Muscle of leg (tissue), 11 donors: ENCODE data around the gene CRB2. TPM values are rescaled to one million over a fixed set of nuclear protein-coding genes. Genes with fewer than 3 reads are reported as not detected.

ENCODE experiments used
- DNase-seq: peaks from one replicate; pipeline ENCODE4 v3.0.0; 2013
- H3K27ac ChIP-seq: one replicate; pipeline ENCODE4 v1.5.1; 2013; ENCODE audit warnings: mild to moderate bottlenecking, low read length, control low read depth
- H3K27me3 ChIP-seq: one replicate; pipeline ENCODE4 v1.6.1; 2013; ENCODE audit warnings: low read length; ENCODE audit not compliant: control insufficient read depth, insufficient read depth
- H3K36me3 ChIP-seq: one replicate; pipeline ENCODE4 v1.6.1; 2013; ENCODE audit warnings: low read length; ENCODE audit not compliant: control insufficient read depth, insufficient read depth
- H3K4me1 ChIP-seq: one replicate; pipeline ENCODE4 v1.6.1; 2013; ENCODE audit warnings: low read length; ENCODE audit not compliant: control insufficient read depth, insufficient read depth
- H3K4me3 ChIP-seq: one replicate; pipeline ENCODE4 v1.5.1; 2013; ENCODE audit warnings: low read length, control low read depth
- H3K9me3 ChIP-seq: replicated peaks from 2 replicates; pipeline ENCODE4 v1.6.1; 2013; ENCODE audit warnings: low read depth, low read length; ENCODE audit not compliant: control insufficient read depth
- WGBS: methylation state at CpG from one replicate; pipeline ENCODE4 v1.1.5; 2013; ENCODE audit warnings: missing lambda C conversion rate; ENCODE audit not compliant: insufficient coverage; 5-methylcytosine and 5-hydroxymethylcytosine counted together
- polyA plus RNA-seq, 8 donors: library from polyadenylated mRNA; unstranded; fragments of 120-200 nt; gene quantifications; one replicate each; pipeline versions ENCODE4 v1.2.1 to v1.2.3, GENCODE V29; 2013; ENCODE audit warnings: inconsistent platforms in 1 of 8, low replicate concordance in 1 of 8; ENCODE audit not compliant: insufficient read length in 8 of 8, insufficient read depth in 1 of 8
- total RNA-seq: library from RNA; stranded (reverse); fragments of 120-200 nt; gene quantifications from one replicate; pipeline ENCODE4 v1.2.4, GENCODE V29; 2013

The CRB2 gene
- total and polyA plus RNA-seq, 9 donors = 0.04 to 0.22 (median 0.15) TPM

DNA sequence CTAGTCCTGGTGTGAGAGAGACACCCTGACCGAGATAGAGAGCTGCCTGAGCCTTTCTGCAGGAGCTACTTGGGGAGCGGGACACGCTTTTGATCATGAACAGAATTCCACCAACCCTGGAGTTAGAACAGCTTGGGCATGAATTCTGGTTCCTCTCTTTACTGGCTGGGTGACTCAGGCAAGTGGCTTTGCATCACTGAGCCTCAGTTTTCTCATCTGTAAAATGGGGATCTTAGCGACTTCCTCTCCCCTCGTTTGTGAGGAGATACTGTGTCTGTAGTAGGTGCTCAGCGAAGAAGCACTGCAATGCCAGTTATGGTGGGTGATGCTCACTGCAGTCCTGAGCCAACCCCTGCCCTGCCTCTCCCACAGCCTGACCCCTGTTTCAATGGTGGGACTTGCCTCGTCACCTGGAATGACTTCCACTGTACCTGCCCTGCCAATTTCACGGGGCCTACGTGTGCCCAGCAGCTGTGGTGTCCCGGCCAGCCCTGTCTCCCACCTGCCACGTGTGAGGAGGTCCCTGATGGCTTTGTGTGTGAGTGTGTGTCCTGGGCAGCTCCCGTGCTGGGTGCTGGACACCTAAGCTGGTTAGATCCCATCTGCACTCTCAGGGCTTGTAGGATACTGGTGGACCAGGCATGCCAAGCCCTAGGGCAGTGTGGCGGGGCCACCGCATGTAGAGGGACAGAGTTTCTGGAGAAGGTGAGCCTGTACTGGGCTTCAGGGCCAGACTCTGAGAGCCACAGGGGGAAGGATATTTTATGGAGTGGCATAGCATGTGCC lies 16.0 kb downstream of the CRB2 start:
- peaks cover 30% of the 10 kb centered on the region for H3K4me1 ChIP-seq
- no peaks in the 10 kb centered on the region for H3K9me3 ChIP-seq
- no peak overlapping the region for H3K27ac ChIP-seq
- H3K36me3 ChIP-seq = no peaks in the 10 kb centered on the region
- WGBS = 88% methylated on average over 5 of the region's 14 CpGs
- H3K27me3 ChIP-seq = peaks cover 68% of the 10 kb centered on the region
- no peak overlapping the region for H3K4me3 ChIP-seq
- no peak for DNase-seq

DNA sequence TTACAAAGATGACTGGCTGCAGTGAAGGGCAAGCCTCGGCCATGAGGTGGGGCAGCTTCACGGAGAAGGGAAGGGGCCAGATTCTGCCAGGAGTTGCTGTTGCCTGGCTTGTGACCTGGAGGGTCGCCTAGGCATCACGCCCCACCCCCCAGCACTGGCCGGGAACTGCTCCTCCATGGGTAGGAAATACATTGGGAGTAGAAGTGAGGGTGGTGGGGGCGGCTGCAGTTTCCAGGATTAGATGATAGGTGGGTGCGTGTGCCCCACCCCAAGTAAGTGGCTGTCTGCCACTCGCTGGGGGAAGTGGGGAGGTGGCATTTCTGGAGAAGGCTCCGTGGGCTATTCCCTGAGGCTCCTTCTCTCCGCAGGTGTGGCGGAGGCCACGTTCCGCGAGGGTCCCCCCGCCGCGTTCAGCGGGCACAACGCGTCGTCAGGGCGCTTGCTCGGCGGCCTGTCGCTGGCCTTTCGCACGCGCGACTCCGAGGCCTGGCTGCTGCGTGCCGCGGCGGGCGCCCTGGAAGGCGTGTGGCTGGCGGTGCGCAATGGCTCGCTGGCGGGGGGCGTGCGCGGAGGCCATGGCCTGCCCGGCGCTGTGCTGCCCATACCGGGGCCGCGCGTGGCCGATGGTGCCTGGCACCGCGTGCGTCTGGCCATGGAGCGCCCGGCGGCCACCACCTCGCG lies 16.9 kb downstream of the CRB2 start:
- WGBS = 22% methylated on average over 53 of the region's 58 CpGs
- Histone ChIP-seq H3K4me3 (no peak overlapping the region), H3K27me3 (peaks cover 69% of the 10 kb centered on the region), H3K9me3 (no peaks in the 10 kb centered on the region), H3K27ac (no peak overlapping the region), H3K4me1 (peaks cover 29% of the 10 kb centered on the region), H3K36me3 (no peaks in the 10 kb centered on the region)
- DNase-seq = no peak

DNA sequence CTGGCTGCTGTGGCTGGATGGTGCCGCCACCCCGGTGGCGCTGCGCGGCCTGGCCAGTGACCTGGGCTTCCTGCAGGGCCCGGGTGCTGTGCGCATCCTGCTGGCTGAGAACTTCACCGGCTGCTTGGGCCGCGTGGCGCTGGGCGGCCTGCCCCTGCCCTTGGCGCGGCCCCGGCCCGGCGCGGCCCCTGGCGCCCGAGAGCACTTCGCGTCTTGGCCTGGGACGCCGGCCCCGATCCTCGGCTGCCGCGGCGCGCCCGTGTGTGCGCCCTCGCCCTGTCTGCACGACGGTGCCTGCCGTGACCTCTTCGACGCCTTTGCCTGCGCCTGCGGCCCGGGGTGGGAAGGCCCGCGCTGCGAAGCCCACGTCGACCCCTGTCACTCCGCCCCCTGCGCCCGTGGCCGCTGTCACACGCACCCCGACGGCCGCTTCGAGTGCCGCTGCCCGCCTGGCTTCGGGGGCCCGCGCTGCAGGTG lies 17.5 kb downstream of the CRB2 start:
- Histone ChIP-seq H3K27me3 (peaks cover 66% of the 10 kb centered on the region), H3K27ac (no peak overlapping the region), H3K4me1 (peaks cover 24% of the 10 kb centered on the region), H3K9me3 (no peaks in the 10 kb centered on the region), H3K4me3 (no peak overlapping the region), H3K36me3 (no peaks in the 10 kb centered on the region)
- DNase-seq = no peak
- 11% methylated on average over 46 of the region's 60 CpGs for whole genome bisulfite sequencing

DNA sequence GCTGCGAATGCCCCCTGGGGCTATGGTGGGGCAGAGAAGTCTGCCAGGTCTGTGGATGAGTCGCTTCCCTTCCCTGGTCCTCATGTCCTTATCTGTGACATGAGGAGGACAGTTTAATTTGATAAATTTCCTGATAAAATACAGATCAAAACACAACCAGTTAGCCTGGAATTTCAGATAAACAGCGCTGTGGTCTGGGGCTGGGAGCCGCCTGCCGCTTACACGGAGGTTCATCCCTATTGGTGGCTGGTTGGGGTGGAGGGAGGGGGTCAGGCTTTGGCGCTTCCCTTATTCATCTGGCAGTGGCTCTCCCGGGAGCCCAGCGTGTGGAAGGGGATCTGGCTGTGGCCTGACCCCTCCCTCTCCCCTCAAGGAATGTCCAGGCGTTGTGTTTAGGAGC lies 17.9 kb downstream of the CRB2 start:
- H3K4me3 ChIP-seq = no peak overlapping the region
- peak; percentile 45 for DNase-seq
- peaks cover 66% of the 10 kb centered on the region for H3K27me3 ChIP-seq
- H3K4me1 ChIP-seq = peaks cover 22% of the 10 kb centered on the region
- WGBS = 0% methylated on average over 7 of the region's 10 CpGs
- no peak overlapping the region for H3K27ac ChIP-seq
- no peaks in the 10 kb centered on the region for H3K9me3 ChIP-seq
- H3K36me3 ChIP-seq = no peaks in the 10 kb centered on the region

DNA sequence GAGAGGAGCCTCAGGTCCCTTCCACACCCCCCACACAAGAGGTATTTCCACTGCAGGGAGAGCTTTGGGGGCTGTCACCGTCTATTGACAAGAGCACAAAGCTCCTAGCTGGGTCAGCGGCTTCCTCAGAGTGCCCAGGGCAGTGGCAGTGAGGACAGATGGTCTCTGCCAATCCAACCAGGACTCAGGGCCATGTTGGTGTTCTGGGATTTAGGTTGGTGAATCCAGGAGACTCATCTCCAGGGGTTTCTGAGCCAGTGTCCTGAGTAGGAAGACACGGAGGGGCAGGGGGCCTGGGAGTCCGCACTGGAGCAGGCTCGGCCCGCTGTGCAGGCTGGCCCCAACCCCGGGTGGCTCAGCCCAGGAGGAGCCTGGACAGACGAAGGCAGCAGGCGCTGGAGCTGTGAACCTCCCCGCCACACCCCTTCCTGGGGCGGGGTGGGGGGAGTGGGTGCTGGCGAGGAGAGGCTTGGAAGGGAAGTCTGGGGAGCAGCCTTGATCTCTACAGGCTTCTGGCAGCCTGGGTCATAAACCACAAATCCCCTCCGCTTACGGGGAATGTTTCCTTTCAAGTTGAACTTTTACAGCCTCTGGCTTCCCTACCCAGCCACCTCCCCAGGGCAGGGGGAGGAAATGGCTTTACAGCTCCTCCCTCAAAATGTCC lies 19.6 kb downstream of the CRB2 start:
- H3K4me3 ChIP-seq = no peak overlapping the region
- peaks cover 2% of the 10 kb centered on the region for H3K36me3 ChIP-seq
- peaks cover 24% of the 10 kb centered on the region for H3K4me1 ChIP-seq
- no peak overlapping the region for H3K27ac ChIP-seq
- peak; percentile 44 for DNase-seq
- H3K27me3 ChIP-seq = peaks cover 56% of the 10 kb centered on the region
- WGBS = 6% methylated on average over 5 of the region's 14 CpGs
- no peaks in the 10 kb centered on the region for H3K9me3 ChIP-seq

DNA sequence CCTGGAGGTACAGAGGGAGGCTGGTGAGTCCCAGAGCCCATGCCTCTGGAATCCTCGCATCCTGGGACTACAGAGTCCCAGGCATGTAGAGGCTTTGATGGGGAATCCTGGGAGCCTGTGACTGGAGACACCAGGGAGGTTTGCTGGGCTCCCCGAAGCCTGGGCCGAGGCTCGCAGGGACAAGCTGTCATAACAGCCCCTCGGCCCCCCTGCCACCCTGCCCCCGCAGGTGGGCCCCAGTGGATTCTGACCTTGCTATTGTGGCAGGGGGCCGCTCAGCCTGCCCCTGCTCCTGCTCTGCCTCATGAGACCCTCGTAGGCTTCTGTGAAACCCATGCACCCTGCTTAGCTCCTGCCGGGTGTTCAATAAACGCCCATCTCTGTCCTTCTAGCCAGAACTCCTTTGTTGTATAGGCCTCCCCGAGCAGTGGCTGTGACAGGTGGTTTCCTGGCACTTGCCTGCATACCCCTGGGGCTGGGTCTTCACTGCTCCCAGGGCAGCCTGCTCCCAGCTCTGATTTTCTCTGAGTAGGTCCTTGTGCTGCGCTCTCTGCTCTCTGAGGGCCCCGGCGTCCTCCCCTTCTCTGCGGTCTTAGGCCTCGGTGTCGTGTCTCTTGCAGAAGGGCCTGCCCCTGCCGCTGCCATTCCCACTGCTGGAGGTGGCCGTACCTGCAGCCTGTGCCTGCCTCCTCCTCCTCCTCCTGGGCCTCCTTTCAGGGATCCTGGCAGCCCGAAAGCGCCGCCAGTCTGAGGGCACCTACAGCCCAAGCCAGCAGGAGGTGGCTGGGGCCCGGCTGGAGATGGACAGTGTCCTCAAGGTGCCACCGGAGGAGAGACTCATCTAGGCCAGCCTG lies 20.4 kb downstream of the CRB2 start:
- peaks cover 49% of the 10 kb centered on the region for H3K27me3 ChIP-seq
- no peak for DNase-seq
- 61% methylated on average over 22 of the region's 24 CpGs for WGBS
- H3K36me3 ChIP-seq = peaks cover 3% of the 10 kb centered on the region
- H3K27ac ChIP-seq = no peak overlapping the region
- H3K9me3 ChIP-seq = no peaks in the 10 kb centered on the region
- peaks cover 24% of the 10 kb centered on the region for H3K4me1 ChIP-seq
- H3K4me3 ChIP-seq = no peak overlapping the region

DNA sequence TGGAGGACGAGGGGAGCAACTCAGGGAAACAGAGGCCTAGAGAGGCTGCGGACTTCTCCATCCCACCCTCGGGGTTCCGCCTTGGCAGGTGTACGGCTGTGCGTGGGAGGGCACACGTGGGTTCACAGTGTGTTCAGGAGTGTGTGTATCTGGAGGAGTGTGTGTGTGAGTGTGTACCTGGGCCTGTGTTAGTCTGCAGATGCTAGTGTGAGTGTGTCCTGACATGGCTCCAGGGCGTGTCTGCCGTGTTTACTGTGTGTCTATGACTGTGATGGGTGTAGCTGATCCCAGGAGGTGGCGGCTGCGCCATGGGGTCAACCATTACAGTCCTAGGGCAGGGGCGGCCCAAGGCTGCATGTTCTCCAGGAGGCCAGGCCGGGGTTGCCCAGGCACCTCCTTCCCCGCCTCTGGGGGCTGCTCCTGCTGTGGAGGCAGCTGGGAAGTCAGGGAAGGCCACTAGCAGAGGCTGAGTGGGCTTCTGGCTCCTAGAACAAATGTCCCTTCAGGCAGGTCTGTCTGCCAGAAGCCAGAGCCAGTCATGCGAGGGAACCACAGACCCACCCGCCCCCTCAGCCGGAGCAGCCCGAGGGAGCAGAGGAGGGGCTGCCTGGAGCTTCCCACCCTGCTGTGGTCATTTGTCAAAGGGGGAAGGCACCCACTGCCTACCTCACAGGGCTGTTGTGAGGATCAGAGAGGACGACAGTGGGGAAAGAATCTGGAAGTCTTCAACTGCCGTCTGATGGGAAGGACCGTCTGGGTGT lies 21.4 kb downstream of the CRB2 start:
- no peak overlapping the region for H3K4me3 ChIP-seq
- DNase-seq = no peak
- H3K27ac ChIP-seq = no peak overlapping the region
- WGBS = 62% methylated on average over 19 of the region's 21 CpGs
- peaks cover 40% of the 10 kb centered on the region for H3K27me3 ChIP-seq
- peaks cover 3% of the 10 kb centered on the region for H3K36me3 ChIP-seq
- peaks cover 24% of the 10 kb centered on the region for H3K4me1 ChIP-seq
- no peaks in the 10 kb centered on the region for H3K9me3 ChIP-seq

DNA sequence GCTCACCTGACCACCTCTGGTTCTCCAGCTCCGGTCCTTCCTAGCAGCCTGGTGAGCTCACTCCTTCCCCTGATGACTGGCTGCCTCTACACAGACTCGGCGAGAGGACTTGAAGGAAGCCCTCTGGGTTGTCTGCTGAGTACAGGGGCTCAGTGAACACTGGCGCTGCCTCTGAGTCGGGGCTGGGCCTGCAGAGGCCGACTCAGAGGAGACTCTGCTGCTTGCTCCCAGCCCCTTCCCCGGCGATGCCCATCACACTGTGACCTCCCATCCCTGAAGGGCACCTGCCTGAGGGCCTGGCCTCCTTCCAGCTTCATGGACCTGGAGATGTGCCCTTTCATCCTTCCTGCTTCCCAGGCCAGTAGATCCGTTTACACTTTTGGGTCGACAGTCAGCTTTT lies 22.0 kb downstream of the CRB2 start:
- Histone ChIP-seq H3K27me3 (peaks cover 33% of the 10 kb centered on the region), H3K27ac (no peak overlapping the region), H3K36me3 (peaks cover 5% of the 10 kb centered on the region), H3K4me3 (no peak overlapping the region), H3K4me1 (peaks cover 24% of the 10 kb centered on the region), H3K9me3 (no peaks in the 10 kb centered on the region)
- DNase-seq = no peak
- WGBS = 50% methylated on average over 10 of the region's 10 CpGs

DNA sequence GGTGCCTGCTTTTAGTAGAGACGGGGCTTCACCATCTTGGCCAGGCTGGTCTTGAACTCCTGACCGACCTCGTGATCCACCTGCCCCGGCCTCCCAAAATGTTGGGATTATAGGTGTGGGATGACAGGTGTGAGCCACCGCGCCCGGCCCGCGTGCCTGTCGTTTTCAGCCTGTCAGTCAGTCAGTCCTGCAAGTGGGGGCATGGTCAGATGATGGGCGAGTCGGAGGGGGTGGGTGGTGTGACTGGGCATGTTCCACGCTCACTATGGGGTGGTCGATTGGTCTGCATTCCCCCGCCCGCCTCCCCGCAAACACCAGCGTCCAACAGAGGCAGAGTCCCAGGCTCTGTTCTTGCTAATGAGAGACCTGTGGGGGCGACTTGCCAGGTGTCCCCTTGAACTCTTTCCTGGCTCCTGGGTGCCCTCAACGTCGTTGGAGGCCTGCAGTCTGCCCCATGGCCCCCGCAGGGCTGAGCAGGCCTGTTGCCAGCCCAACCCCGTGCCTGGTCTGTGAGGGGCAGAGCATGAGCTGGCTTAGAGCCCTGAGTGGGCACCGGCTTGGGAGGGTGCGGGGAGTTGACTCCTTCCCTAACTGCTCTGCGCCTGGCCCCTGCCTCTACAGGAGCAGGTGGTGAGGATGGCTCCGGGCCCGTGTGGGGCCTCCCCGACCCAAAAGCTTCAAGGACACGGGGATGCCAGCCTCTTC lies 23.1 kb downstream of the CRB2 start:
- Histone ChIP-seq H3K27ac (no peak overlapping the region), H3K4me3 (no peak overlapping the region), H3K27me3 (peaks cover 27% of the 10 kb centered on the region), H3K9me3 (no peaks in the 10 kb centered on the region), H3K36me3 (peaks cover 12% of the 10 kb centered on the region), H3K4me1 (peaks cover 20% of the 10 kb centered on the region)
- DNase-seq = no peak
- WGBS = 82% methylated on average over 21 of the region's 30 CpGs
